ENCODE data around the gene ARL5B.
A peak's percentile ranks its signal among the peaks of the same experiment; 100 is the strongest.
"Not testable (repeated sequence)": the region's sequence is repeated elsewhere in the genome, so short reads cannot be mapped to it uniquely, and the experiment has no call there.

ARL5B gene

DNA sequence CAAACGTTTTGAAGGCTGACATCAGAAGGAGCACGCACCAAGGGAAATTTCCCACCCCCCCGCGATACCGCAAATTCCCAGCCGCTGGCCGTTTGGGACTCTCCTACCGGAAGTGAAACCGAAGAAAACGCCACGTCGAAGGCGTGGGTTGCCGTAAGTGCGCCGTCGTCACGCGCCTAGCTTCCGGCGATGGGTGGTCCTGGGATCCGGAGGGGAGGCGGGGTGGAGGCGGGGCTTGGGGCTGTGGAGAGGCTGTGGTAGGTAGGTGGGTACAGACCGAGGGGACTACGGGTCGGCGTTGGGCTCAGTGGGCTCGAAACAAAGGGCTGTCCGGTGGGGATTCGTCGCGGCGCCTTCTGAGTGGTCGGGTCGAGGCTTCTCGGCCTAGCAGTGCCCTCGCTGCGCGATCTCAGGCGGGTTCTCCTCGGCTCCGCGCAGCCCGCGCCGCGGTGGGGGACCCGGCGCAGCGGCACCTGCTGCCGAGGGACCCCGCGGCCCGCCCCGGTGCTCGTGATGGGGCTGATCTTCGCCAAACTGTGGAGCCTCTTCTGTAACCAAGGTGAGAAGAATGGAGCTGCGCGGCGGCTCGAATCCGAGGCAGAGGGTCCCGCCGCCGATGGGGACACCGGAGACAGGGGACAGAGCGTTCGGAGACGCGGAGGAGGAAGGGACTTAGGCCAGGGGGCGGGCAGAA lies at the start of gene ARL5B:
TSS of gene ARL5B (plus strand) at position 307 of the 694 bp plus-strand sequence. CDS start at position 514, 207 bp downstream.
- peak; percentile 96 for DNase-seq

- no peak for DNase-seq
These were observed 48.7 kb upstream of the ARL5B start for GRCh38 chr10:18610517-18610916.

DNA sequence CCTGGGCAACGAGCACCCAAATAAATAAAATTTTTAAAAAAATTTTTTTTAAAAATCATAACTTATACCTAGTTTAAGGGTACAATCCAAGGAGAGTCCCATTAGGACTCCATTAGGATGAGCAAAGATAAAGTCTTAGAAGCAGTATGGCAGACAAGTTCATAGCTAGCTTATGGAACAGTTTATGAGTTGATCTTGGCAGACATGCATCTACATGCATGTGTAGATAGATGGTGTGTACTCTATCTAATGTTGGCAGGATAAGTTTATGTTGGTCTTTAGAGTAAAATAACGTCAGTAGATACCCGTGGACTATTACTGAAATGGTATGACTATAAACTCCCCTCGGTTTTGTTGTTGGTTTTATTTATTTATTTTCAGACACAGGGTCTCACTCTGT lies 48.1 kb upstream of the ARL5B start:
- DNase-seq, result no peak

DNA sequence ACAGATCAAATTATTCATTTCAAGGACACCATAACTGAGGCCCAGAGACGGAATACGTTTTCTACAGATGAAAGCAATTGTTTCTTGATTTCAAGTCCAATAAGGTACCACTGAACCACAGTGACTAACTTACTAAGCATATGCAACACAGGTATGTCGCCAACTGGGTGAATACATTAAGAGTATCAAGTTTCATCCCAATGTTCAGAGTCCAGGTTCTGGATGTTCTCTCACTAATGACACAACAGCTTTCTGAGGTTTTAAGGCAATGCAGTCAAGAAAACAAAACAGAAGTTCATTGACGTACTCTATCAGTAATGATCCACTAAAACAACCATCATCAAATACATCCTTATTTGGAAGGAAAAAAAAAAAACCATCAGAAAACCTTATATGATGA lies 43.6 kb upstream of the ARL5B start:
- no peak for DNase-seq

- DNase-seq, result no peak
These were observed 42.9 kb upstream of the ARL5B start for GRCh38 chr10:18616337-18616736.

GRCh38 chr10:18619016-18619415 lies 40.2 kb upstream of the ARL5B start:
- no peak for DNase-seq

- no peak for DNase-seq
These were observed 38.4 kb upstream of the ARL5B start for GRCh38 chr10:18620856-18621255.

GRCh38 chr10:18623671-18624070 lies 35.6 kb upstream of the ARL5B start:
- not testable (repeated sequence) for DNase-seq

DNA sequence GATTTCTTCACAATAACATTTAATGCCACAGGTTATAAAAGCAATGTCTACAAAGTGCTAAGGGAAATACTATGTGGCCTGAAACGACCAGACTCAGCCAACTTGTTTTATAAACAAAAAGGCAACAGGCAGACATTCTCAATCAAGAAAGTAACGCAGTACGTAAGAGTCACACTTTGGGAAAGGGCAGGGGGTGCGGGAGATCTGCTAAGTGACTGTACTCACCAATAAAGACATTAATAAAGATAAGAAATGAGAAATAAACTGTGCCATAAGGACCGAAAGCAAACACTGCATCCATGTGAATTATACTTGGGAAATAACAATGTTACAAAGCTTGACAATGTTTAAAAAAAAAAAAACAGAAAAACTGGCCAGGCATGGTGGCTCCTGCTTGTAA lies 33.3 kb upstream of the ARL5B start:
- DNase-seq, result no peak

DNA sequence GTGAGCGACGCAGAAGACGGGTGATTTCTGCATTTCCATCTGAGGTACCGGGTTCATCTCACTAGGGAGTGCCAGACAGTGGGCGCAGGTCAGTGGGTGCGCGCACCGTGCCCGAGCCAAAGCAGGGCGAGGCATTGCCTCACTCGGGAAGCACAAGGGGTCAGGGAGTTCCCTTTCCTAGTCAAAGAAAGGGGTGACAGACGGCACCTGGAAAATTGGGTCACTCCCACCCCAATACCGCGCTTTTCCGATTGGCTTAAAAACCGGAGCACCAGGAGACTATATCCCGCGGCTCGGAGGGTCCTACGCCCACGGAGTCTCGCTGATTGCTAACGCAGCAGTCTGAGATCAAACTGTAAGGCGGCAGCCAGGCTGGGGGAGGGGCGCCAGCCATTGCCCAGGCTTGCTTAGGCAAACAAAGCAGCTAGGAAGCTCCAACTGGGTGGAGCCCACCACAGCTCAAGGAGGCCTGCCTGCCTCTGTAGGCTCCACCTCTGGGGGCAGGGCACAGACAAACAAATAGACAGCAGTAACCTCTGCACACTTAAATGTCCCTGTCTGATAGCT lies 31.7 kb upstream of the ARL5B start:
- peak; percentile 82 for DNase-seq

GRCh38 chr10:18632500-18632899 lies 26.7 kb upstream of the ARL5B start:
- DNase-seq, result not testable (repeated sequence)

- DNase-seq, result no peak
These were observed 23.2 kb upstream of the ARL5B start for GRCh38 chr10:18635995-18636394.

DNA sequence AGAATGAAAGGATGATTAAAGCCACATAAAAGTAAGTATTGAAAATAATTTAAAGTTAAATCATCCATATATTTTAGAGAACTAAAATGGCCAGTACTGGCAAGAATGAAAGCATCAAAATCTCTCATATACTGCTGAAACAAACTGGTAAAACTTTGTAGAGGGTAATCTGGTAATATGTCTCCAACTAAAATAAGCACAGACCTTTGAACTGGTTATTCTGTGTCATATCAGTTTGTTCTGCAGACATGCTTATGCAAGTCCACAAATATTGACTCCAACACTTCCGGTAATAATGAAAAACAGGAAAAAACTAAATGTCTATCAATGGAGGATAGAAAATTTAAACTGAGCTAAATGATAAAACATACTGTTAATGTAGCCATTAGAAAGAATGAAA lies 21.8 kb upstream of the ARL5B start:
- not testable (repeated sequence) for DNase-seq

- DNase-seq, result not testable (repeated sequence)
These were observed 19.5 kb upstream of the ARL5B start for GRCh38 chr10:18639719-18640118.

GRCh38 chr10:18647151-18647550 lies 12.1 kb upstream of the ARL5B start:
- no peak for DNase-seq

DNA sequence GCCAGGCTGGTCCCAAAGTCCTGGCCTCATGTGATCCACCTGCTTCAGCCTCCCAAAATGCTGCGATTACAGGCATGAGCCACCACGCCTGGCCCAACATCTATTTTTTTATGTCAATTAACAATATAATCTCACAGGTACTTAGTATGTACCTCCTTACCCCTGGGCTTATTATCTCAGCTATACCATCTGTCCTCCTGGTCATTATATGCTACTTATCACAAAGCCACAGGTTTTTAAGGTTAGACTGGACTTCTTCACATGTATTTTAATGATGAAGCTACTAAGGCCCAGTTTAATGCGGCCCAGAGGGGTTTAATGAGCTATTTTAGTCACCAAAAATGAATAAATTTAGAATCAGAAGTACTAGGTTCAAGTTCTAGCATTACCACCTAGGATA lies 11.3 kb upstream of the ARL5B start:
- DNase-seq, result no peak

GRCh38 chr10:18649364-18649959 lies 9.8 kb upstream of the ARL5B start:
- no peak for DNase-seq

GRCh38 chr10:18650404-18650997 lies 8.7 kb upstream of the ARL5B start:
- no peak for DNase-seq

GRCh38 chr10:18651324-18652007 lies 7.8 kb upstream of the ARL5B start, which contains the start of gene NSUN6:
TSS of gene NSUN6 (minus strand) at chr10:18651587. CDS start at chr10:18651203, 384 bp downstream.
- peak; percentile 95 for DNase-seq

DNA sequence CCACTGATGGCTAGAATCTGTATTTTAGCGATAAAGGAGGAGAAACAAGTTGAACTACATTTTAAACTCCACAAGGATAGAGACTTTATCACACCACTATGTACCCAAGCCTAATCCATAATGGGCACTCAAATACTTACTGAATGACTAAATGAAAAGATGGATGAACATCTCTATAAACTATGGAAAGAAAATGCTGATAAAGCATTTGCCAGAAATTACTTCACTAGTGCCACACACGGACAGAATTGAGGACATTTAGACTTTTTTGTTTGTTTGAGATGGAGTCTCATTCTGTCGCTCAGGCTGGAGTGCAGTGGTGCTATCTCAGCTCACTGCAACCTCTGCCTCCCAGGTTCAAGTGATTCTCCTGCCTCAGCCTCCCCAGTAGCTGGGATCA lies 6.1 kb upstream of the ARL5B start:
- no peak for DNase-seq

DNA sequence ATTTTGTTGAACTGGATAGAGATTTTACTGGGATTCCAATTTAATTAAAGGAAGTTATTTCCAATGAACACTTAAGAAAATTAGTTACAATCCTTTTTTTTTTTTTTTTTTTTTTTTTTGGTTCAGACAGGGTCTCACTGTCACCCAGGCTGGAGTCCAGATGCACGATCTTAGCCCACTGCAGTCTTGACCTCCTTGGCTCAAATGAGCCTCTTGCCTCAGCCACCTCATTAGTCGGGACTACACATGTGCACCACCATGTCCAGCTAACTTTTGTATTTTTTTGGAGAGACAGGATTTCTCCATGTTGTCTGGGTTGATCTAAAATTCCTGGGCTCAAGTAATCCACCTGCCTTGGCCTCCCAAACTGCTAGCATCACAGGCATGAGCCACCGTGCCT lies 2.5 kb upstream of the ARL5B start:
- DNase-seq, result no peak

GRCh38 chr10:18658271-18659124 lies 733 bp upstream of the ARL5B start:
- DNase-seq, result peak; percentile 60
